Embryonic facial prominence (tissue), 1 donor: ENCODE results near the gene RGS3.

Source experiments
- DNase-seq: peaks from one replicate; pipeline ENCODE4 v3.0.0-alpha.2; 2016; ENCODE audit errors: extremely low spot score

Gene RGS3

GRCh38 chr9:113585555-113585954, 122.0 kb downstream of the RGS3 start:
- no peak for DNase-seq

- DNase-seq, result no peak
These were observed 124.0 kb downstream of the RGS3 start for GRCh38 chr9:113587471-113588031.

GRCh38 chr9:113588242-113588810, 124.8 kb downstream of the RGS3 start:
- DNase-seq, result no peak

- no peak for DNase-seq
These were observed 125.4 kb downstream of the RGS3 start for GRCh38 chr9:113588936-113589335.

GRCh38 chr9:113589407-113589806, 125.9 kb downstream of the RGS3 start:
- DNase-seq, result no peak

GRCh38 chr9:113589890-113590289, 126.4 kb downstream of the RGS3 start:
- no peak for DNase-seq

- no peak for DNase-seq
These were observed 126.9 kb downstream of the RGS3 start for GRCh38 chr9:113590389-113590788.

GRCh38 chr9:113590991-113591898, 127.7 kb downstream of the RGS3 start:
- no peak for DNase-seq

GRCh38 chr9:113591899-113592625, 128.5 kb downstream of the RGS3 start:
- DNase-seq, result no peak

- no peak for DNase-seq
These were observed 129.5 kb downstream of the RGS3 start for GRCh38 chr9:113592876-113593575.

GRCh38 chr9:113593682-113594281, 130.3 kb downstream of the RGS3 start:
- peak; percentile 91 for DNase-seq

GRCh38 chr9:113594484-113595299, 131.2 kb downstream of the RGS3 start:
- DNase-seq, result no peak

- no peak for DNase-seq
These were observed 133.2 kb downstream of the RGS3 start for GRCh38 chr9:113596616-113597320.

GRCh38 chr9:113597390-113598241, 134.1 kb downstream of the RGS3 start:
- no peak for DNase-seq

GRCh38 chr9:113598451-113598850, 134.9 kb downstream of the RGS3 start:
- no peak for DNase-seq

GRCh38 chr9:113598883-113599282, 135.4 kb downstream of the RGS3 start:
- no peak for DNase-seq

- no peak for DNase-seq
These were observed 136.1 kb downstream of the RGS3 start for GRCh38 chr9:113599646-113600022.

- no peak for DNase-seq
These were observed 136.7 kb downstream of the RGS3 start for GRCh38 chr9:113600023-113600823.
